ENCODE results near the gene DNM3.

The DNM3 gene

DNA sequence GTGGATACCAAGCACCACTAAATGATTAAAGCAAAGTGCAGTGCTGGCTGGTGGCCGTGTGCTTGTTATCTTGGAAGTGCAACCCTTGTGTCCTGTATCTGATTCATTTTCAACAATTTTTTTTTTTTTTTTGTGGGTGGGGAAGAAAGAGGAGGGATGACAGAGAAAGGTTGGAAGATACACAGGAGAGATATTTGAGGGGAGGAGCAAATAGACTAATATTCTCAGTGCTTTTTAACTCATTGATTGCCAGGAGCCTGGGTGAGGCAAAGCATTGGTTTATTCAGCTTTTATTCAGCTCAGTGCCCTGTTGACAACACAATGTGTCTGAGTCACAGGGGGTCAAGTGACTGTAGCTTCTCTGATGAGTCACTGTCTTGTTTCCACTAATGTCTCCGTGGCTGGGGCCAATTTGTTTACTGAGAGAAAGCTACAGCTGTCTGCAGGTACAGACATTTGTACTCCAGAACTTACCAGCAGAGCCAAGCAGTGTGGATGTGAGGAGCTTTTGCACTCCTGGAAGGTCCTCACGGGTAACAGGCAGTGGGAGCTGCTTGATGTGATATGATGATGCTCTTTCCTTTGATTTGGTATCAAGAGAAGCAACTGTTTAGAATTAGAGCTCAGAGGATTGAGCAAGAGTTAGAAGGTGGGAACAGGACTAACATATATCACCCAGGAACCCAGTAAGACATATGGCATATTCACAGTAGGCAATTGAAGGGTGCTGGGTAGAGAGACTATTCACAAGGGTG lies 23.6 kb upstream of the DNM3 start:
- peak; percentile 86 for DNase-seq (ENCODE audit: low spot score)

DNA sequence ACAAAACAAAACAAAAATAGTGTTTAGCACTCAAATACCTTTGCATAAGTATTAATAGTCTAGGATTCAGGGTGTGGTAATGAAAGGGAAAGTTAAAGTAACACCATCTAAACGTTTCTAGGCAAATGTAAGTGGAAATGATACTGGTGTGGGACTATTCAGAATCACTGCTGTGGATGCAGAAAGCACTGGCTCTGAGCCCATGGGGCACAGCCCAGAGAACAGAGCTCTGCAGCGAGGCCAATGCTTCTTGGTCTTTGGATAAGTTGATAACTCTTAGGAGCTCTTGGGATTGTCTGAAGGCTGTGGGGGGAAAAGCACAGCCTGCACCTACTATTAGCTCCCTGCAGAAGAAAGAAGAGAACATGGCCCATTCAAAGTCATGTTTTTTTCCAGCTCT lies 21.4 kb upstream of the DNM3 start:
- no peak for DNase-seq (ENCODE audit: low spot score)

DNA sequence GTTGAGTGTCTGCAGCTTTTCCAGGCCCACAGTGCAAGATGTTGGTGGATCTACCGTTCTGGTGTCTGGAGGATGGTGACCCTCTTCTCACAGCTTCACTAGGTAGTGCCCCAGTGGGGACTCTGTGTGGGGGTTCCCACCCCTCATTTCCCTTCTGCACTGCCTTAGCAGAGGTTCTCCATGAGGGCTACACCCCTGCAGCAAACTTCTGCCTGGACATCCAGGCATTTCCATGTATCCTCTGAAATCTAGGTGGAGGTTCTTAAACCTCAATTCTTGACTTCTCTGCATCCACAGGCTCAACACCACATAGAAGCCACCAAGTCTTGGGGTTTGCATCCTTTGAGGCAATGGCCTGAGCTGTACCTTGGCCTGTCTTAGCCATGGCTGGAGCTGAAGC lies 14.3 kb upstream of the DNM3 start:
- DNase-seq (ENCODE audit: low spot score), result no peak

DNA sequence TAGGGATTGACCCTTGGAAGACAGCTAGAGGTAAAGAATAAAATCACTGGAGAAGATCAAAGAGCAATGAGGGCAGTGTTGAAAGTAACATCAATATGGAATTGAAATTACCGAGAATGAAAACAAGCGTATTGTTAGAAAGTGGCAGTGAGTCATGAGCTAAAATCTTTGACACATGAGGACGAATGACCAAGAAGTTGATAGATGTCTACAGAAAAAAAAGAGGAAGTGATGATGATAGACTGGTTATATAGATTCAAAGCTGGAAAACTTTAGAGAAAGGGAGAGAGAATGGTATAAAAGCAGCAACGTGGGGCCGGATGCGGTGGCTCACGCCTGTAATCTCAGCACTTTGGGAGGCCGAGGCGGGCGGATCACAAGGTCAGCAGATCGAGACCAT lies 12.5 kb upstream of the DNM3 start:
- no peak for DNase-seq (ENCODE audit: low spot score)

DNA sequence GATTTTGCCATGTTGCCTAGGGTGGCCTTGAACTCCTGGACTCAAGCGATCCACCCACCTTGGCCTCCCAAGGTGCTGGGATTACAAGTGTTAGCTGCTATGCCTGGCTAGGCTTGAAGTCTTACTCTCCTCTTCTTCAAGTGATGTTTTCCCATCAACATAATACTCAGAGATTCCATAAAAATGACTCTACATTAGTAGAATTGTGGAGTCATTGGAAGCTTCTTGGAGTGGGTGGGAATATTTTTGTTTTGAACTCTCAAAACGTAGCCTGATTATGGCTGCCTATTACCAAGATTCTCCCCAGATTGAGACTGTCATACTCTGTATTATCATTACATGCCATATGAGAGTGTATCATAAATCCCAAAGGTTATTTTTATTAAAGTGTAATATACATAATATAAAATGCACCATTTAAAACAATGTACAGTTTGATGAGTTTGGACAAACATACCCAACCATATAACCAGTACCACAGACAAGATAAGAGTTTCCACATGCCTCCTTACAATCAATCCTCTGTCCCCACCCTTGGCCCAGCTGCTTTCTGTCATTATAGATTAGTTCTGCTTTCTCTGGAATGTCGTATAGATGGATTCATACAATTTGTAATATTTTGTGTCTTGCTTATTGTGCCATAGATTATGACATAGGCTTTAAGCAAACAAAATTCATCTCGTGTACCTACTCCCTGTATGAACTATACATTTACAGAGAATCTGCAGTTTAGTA lies 8.0 kb upstream of the DNM3 start:
- no peak for DNase-seq (ENCODE audit: low spot score)

DNA sequence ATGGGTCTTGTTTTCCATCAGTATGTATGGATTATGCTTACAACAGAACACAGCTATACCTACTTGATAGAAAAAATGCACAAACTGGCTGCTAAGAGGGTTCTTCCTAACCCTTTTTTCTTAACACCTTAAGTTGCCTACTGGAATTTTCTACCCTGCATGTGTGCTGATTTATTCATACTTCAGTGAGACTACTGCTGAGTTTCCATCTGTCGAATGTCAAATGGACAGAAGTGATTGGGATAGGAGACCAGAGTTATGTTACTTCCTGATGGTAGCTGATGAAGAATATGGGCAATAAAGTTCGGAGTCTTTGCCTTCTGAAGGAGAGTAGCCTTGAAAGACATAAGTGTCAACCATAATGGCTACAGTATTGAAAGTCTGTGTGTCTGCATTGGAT lies 6.5 kb upstream of the DNM3 start:
- DNase-seq (ENCODE audit: low spot score), result no peak

DNA sequence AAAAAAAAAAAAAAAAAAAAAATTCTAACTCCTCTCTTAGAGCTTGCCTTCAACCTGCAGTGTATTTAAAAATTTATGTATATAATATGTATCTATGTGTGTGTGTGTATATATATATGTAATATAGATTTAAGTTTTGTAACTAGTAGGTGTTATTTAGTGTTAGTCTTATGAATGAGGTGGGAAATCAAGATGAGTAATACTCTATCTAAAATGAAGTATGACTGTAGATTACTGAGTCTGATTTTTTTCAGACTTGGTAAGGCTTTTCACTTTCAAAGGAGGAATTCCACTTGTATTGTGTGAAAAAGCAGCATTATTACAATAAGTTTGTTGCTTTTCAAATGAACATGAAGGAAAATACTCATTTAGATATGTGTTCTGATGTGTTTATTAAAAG lies 5.4 kb upstream of the DNM3 start:
- DNase-seq (ENCODE audit: low spot score), result no peak

DNA sequence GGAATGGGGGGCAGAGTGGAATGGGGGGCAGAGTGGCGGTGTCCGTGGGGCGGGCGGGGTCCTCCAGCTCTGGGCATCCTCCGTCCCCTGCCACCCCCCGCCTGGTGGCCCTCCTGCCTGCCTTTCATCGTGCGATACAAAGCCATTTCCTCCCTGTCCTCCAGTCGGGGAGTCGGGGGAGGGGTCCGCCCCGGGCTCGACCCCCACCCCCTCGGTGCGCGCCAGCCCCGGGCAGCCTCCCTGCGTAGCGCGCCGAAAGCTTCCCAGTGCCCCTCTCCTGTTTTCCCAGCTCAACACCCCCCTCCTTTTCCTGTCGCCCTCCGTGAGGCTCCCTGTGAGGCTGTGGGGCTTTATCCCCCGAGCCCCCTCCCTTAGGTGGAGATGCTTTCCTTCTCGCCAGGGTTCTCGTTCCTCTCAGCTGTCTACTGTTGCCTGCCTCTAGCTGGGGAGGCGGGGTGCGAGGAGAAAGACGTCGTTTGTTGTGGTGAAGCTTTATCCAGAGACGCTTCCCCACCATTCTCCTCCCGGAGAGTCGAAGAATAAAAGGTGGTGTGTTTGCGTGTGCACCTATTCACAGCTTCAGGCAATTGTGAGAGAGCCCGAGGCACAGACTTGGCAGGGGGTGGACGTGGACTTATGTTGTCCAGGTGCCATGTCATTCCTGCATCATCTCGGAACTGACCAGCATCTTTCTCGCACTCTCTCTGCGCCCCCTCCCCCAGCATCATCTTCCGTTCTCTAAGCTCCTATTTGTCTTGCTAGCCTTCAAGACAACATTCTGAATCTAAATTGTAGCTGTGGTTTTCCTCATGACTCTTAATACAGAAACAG lies 848 bp downstream of the DNM3 start:
- DNase-seq (ENCODE audit: low spot score), result no peak

DNA sequence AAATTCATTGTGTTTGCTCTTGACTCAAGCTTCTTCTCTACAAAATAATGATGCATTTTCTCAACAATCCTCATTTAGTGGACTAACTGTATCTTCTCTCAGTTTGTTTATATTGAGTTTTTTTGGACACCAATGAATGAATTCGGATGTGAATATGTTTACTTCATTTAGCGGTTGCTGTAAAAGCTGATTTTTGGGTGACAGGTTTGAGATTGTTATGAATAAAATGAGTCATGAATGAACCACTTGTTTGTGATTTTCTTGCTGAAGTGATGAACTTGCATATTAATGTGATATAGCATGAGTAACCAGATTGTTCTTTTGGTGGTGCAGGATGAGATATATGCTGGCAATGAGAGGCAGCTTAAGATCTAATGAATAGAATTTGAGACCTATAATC lies 3.1 kb downstream of the DNM3 start:
- no peak for DNase-seq (ENCODE audit: low spot score)

DNA sequence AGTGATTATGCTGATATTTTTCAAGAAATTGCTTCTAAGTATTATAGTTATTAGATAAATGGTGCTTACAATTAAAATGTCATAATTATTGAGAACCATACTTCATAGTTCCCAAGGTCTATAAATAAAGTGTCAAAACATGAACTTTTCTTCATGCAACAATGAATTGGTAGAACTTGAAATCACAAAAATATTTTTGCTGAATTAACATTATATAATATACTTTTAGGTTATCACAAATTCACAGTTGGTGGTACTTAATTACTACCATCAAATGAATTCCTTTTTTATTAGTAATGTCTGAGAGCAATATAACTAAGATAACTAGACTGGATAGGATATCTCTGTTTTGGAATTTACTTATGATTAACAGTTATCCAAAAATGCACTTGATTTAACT lies 4.7 kb downstream of the DNM3 start:
- no peak for DNase-seq (ENCODE audit: low spot score)

DNA sequence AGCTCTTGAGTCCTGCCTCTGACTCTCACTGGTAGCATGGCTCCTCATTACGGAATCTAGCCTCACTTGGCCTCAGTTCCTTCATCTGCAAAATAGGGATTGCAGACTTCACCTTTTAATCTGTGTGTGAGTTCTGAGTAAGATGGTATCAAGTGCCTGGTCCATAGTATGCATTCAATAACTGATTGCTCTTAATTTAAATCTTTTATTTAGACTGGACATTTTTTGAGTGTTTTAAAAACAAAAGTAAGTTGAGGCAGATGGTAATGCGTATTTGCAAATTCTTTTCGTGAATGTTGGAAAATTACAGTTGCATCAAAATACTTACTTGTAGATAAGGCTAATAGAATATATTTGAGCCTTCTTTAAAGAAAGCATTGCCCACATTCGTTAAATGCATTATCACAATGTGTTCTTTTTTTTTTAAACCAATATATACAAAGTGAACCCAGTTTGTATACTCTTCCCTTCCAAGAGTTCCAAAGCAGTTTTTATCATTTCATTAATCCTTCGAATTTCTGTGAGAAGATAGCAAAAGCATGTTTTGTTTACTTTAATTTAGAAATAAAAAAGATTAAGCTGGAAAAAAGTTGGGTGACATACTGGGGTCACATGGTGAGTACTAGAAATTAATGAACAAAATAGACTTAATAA lies 8.1 kb downstream of the DNM3 start:
- no peak for DNase-seq (ENCODE audit: low spot score)

DNA sequence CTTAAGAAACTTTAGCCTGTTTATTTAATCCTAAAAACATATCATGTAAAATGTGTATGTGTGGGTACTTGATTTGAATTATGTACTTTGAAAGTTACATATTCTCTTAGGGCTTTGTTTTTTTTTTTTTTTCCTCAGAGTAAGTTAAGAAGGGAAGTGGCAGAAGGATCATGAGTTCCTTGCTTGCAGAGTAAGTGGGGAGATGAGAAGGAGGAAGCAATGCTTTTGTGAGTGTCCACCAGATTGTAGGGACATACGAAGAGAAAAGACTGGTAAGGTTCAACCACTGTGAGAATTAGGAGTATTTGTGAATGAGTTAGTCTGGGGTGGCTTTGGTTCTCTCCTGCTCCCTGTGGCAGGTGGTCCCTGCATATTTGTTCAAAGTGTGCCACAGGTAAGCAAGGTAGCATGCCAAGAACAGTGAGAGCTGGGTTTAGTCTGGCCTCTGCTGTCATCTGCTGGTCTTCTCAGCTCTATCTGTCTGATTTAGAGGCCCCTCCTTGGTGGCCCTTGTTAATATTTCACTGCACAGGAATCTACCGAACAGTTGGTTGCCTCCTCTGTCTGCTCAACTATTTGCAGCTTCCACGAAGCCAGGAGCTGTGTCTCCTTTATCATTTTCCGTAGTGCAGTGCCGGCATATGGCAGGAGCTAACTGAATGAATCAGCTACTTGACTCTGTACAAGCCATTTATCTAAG lies 9.5 kb downstream of the DNM3 start:
- DNase-seq (ENCODE audit: low spot score), result no peak

DNA sequence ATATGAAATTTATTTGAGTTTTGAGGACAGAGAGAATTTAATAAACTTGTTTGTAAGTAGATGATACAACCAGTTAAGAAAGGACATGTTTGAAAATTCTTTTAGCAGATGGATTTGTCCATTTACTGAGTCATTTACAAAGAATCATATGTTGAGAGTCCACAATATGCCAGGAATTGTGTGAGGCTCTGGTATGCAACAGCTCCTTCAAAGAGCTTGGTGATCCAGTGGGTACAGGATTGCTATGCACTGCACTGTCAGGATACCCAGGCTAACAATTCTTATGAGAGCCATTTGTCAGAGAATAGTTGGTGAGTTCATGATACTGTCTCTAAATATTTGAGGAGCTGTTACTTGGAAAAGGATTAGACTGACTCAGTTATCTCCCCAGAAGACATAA lies 11.0 kb downstream of the DNM3 start:
- no peak for DNase-seq (ENCODE audit: low spot score)

DNA sequence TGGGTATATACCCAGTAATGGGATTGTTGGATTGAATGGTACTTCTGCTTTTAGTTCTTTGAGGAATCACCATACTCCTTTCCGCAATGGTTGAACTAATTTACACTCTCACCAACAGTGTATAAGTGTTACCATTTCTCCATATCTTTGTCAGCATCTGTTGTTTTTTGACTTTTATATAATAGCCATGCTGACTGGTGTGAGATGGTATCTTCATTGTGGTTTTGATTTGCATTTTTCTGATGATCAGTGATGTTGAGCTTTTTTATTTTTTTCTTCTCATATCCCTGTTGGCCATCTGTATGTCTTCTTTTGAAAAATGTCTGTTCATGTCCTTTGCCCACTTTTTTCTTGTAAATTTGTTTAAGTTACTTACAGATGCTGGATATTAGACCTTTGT lies 14.1 kb downstream of the DNM3 start:
- DNase-seq (ENCODE audit: low spot score), result no peak

DNA sequence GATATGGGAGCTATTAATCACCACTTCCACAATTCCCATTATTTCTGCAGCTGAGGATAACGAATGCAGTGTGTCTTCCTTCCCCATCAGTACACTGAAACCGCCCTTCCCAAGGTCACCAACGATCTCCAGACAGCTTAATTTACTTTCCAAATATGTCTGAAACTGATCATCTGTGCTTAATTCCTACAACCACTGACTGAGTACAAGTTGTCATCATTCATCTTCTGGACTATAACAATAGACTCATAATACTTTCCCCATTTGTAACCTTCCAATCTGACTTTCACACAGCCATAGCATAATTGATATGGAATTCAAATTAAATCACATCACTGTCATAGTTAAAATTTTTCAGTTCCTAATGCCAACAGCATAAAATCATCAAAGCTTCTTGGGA lies 17.4 kb downstream of the DNM3 start:
- no peak for DNase-seq (ENCODE audit: low spot score)

DNA sequence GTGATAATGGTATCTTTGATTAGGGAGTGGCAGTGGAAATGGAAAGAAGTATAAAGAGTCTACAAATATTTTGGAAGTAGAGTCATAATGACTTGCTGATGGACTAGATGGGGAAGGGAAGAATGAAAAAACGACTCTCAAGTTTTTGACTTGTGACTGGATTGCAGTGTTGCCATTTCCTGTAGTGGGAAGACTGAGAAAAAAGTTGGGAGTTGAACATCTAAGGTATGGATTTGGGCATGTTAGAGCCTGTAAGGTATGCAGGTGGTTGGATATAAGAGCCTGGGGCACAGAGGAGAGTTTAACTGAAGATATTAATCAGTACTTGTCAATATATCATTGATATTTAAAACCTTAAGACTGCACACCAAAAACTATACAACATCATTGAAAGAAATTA lies 19.4 kb downstream of the DNM3 start:
- no peak for DNase-seq (ENCODE audit: low spot score)

DNA sequence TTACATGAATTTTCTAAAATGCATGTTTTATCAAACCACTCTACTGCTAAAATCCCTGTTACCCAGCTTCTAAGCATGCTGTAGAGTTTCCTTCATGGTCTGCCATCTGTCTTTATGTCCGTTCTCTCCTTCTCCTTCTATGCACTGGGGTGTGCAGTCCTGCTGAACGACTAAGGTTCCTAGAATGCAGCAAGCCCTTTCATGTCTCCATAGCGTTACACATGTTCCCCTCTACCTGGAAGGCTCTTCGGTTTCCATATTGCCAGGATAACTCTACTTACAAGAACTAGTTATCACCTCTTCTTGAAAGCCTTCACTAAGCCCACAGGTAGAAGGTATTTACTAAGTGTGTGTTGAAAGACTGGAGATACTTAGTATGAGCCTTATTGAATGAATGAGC lies 22.2 kb downstream of the DNM3 start:
- DNase-seq (ENCODE audit: low spot score), result no peak

DNA sequence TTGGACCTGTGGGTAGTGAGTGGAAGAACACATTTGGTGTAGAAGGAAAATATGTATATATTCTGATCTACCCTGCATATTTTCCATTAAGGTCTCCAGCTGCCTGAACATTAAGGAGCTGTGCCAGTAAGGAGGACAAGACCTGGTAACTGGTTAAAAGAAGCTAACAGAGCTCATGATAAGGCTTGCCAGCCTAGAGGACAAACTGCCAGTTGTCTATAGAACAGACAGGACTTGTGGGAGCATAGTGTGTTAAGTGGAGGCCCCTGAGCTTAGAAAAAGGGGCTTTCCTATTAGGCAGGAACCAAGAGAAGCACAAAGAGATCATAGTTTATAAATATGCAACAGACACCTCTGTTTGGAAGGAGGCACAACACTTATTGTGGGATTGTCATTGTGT lies 23.0 kb downstream of the DNM3 start:
- no peak for DNase-seq (ENCODE audit: low spot score)

DNA sequence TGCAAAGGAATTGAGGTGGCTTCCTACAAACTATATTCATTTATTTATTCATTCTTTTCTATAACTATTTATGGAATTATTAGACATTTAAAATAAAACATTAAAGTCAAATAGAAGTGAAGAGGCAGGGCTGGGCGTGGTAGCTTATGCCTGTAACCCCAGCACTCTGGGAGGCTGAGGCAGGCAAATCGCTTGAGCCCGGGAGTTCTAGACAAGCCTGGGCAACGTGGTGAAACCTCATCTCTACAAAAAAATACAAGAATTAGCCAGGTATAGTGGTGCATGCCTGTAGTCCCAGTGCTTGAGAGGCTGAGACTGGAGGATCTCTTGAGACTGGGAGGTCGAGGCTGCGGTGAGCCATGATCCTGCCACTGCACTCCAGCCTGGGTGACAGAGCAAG lies 23.8 kb downstream of the DNM3 start:
- DNase-seq (ENCODE audit: low spot score), result no peak

DNA sequence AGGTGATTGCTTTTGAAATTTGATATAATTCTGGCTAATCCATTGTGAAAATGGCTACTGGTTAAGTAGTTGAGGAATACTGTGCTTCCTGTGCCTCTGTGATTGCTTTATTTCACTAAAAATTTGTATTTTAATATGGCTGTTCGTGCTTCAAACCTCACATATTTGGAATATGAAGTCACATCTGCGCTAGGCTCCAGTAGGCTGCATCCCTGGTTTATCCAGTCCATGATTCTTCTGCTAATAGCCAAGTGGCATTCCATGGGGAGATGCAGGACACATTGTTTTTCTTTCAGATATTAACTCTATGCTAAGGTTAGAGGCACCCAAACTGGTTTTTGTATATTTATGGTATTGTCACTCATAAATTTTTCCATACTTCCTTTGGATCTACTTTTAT lies 25.9 kb downstream of the DNM3 start:
- no peak for DNase-seq (ENCODE audit: low spot score)

DNA sequence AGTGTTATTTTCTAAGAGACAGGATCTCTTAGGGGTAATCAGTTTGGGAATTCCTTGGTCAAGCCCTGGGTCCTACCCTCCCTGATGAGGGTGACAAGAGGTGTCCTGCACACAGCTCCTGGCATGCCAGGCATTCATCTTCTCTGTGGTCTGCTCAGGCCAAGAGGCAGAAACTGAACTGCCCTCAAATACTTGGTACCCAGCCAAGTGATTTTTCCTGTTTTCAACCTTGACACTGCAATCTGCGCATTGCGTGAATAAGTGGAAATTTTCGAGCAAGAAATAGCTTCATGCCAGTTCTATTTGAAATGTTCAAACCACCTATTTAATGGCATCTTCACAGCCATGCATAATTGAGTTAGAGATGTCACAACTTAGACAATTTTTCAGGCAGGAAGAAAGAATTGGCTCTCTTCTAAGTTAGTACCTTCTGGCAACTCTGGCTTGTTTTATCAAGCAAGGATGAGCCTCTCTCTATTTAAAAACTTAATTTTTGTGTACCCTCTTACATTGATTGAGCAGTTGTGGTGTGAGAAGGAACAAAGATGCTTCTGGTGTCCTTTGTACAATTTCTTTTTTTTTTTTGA lies 27.0 kb downstream of the DNM3 start:
- DNase-seq (ENCODE audit: low spot score), result no peak

DNA sequence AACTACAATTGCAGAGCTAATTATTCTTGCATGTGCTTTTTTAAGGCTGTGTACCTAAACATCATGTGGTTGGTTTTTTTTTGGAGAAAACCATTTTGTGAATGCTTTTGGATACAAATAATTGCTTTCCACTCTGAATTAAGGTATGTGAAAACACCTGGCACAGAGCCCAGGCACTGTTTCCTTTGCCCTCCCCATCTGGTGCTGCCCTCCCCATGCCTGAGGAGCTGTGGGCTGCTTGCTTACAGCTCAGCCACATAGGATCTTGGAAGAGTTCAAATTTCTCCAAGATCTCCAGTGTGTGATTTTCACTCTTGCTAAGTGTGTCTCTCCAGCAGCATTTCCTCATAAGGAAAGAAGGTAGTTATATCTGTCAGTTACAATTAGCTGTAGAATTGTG lies 27.8 kb downstream of the DNM3 start:
- no peak for DNase-seq (ENCODE audit: low spot score)
